ENCODE measurements around the gene TKFC. TPM values are rescaled to one million over a fixed set of nuclear protein-coding genes. Genes with fewer than 3 reads are reported as not detected.

TKFC gene
- total RNA-seq, 1 donor from 2014 or later = 32.1 TPM

DNA sequence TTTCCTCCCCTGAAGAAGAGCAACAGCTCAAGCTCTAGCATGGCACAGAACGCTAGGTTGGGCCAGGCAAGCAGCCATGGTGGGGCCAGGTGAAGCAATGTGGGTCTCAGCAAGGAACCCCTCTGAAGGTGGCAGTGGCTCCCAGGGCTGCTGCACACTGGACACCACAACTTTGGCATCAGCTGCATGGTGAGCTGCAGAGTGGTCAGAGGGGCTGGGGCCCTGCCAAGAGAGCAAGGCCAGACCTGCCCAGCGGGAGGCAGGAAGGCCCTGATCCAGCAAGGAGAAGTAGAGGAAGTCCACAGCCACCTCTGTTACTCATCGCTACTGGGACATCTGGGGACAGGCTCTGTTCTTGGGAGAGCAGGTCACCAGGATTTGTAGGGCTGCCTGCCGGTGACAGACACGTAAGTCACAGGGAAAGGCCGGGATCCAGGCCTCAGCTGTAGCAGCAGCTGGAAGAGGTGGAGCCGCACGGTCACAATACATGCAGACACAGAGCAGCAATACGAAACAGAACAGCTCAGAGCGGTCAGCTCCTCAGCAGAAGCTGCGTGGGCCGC is 16.2 kb downstream of the TKFC start:
- no peak for ATAC-seq
- no peak for DNase-seq
- intact Hi-C loops (cut with DNase I) = no loop called here
- Histone ChIP-seq H3K36me3 (peaks cover 55% of the 10 kb centered on the region), H3K27ac (no peak overlapping the region), H3K4me3 (no peak overlapping the region), H3K27me3 (no peaks in the 10 kb centered on the region), H3K9me3 (no peaks in the 10 kb centered on the region), H3K4me1 (no peaks in the 10 kb centered on the region)
- TF ChIP-seq, protein P1, sequence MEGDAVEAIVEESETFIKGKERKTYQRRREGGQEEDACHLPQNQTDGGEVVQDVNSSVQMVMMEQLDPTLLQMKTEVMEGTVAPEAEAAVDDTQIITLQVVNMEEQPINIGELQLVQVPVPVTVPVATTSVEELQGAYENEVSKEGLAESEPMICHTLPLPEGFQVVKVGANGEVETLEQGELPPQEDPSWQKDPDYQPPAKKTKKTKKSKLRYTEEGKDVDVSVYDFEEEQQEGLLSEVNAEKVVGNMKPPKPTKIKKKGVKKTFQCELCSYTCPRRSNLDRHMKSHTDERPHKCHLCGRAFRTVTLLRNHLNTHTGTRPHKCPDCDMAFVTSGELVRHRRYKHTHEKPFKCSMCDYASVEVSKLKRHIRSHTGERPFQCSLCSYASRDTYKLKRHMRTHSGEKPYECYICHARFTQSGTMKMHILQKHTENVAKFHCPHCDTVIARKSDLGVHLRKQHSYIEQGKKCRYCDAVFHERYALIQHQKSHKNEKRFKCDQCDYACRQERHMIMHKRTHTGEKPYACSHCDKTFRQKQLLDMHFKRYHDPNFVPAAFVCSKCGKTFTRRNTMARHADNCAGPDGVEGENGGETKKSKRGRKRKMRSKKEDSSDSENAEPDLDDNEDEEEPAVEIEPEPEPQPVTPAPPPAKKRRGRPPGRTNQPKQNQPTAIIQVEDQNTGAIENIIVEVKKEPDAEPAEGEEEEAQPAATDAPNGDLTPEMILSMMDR (IDR thresholded peaks at IDR 0.05) = no peak

DNA sequence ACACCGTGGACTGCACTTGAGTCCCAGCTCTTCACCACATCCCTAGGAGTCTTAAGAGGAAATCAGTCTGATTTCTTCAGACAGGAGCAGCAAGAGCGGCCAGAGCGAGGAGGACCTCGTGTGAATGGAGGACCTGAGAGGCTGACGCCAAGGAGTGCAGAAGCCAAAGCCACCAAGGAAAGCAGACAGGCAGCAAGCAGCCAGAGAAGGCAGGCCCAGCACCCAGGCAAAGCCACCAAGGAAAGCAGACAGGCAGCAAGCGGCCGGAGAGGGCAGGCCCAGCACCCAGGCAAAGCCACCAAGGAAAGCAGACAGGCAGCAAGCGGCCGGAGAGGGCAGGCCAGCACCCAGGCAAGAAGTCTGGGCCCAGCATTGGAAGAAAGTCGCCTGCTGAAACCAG is 16.9 kb downstream of the TKFC start:
- Histone ChIP-seq H3K27ac (no peak overlapping the region), H3K36me3 (peaks cover 55% of the 10 kb centered on the region), H3K4me3 (no peak overlapping the region), H3K4me1 (no peaks in the 10 kb centered on the region), H3K27me3 (no peaks in the 10 kb centered on the region), H3K9me3 (no peaks in the 10 kb centered on the region)
- intact Hi-C loops (cut with DNase I) = no loop called here
- TF ChIP-seq, protein P1 (IDR thresholded peaks at IDR 0.05) = no peak
- ATAC-seq (no peak), DNase-seq (no peak)

DNA sequence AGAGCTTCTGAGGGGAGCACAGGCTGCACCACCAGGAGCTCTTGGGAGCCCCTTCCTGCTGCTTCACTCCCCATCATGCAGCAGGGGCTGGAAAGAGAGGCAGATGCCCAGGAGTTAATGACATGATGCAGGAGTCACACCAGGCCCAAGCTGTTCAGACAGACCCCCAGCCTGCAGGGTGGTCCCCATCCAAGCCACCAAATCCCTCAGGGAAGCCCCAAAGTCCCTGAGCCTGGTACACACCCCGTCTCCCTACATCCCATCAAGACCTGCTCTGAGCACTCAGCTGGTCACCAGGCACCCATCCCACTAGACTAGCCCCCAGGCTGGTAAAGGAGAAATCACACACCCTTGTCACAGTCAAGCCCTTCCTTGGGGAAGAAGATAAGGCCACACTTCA is 17.3 kb downstream of the TKFC start:
- TF ChIP-seq, protein P1 (IDR thresholded peaks at IDR 0.05) = no peak

DNA sequence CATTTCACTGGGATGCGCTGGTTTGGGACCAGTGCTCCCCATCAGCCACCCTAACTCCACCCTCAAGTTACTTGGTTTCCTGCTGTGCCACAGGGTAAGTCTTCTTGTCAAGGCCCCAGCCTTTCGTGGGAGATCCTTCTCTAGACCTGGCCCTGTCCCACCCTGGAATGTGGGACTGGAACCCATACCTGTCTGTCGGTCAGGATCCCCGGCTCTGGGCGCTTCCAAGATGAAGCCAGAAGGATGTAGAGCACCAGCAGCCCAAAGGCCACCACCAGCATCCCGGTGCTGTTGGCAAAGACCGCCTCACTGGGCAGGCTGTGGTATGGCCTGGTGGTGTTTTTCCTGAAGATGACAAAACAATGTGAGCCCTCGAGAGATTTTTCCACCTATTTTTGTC is 17.8 kb downstream of the TKFC start:
- Histone ChIP-seq H3K36me3 (peaks cover 55% of the 10 kb centered on the region), H3K27ac (no peak overlapping the region), H3K4me3 (no peak overlapping the region), H3K27me3 (no peaks in the 10 kb centered on the region), H3K4me1 (no peaks in the 10 kb centered on the region), H3K9me3 (no peaks in the 10 kb centered on the region)
- intact Hi-C loops (cut with DNase I) = no loop called here
- DNase-seq (no peak), ATAC-seq (no peak)
- TF ChIP-seq, protein P1 (IDR thresholded peaks at IDR 0.05) = no peak

More for the DNA sequence above, 17.3 kb downstream of the TKFC start:
- DNase-seq (no peak), ATAC-seq (no peak)
- peaks cover 55% of the 10 kb centered on the region for H3K36me3 ChIP-seq
- H3K9me3 ChIP-seq = no peaks in the 10 kb centered on the region
- H3K4me3 ChIP-seq = no peak overlapping the region
- H3K27me3 ChIP-seq = no peaks in the 10 kb centered on the region
- H3K27ac ChIP-seq = no peak overlapping the region
- intact Hi-C loops (cut with DNase I) = no loop called here
- no peaks in the 10 kb centered on the region for H3K4me1 ChIP-seq

DNA sequence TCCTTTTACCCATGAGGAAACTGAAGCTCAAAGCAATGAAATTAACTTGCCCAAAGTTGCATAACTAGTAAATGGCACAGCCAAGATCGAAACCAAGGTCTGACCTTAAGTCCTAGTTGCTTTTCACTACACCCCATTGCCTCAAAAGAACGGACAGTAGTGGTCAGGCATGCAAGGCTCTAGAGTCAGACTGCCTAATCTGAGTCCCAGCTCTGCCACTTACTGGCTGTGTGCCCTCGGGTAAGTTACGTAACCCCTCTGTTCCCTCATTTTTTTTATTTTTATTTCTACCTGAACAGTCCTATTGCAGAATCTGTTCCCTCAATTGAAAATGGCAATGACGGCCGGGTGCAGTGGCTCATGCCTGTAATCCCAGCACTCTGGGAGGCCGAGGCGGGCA is 19.0 kb downstream of the TKFC start:
- Histone ChIP-seq H3K36me3 (peaks cover 55% of the 10 kb centered on the region), H3K4me1 (peaks cover 7% of the 10 kb centered on the region), H3K27ac (no peak overlapping the region), H3K27me3 (no peaks in the 10 kb centered on the region), H3K9me3 (no peaks in the 10 kb centered on the region), H3K4me3 (no peak overlapping the region)
- DNase-seq = no peak
- TF ChIP-seq, protein P1 (IDR thresholded peaks at IDR 0.05) = no peak
- ATAC-seq = no peak
- intact Hi-C loops (cut with DNase I) = no loop called here
